SK-MEL-5 (cell line): ENCODE results near the gene GNG13. TPM values are rescaled to one million over a fixed set of nuclear protein-coding genes. Genes with fewer than 3 reads are reported as not detected.
"Not testable (repeated sequence)": the region's sequence is repeated elsewhere in the genome, so short reads cannot be mapped to it uniquely, and the experiment has no call there.

Experiments
- DNase-seq: peaks from one replicate; pipeline ENCODE4 v3.0.0-alpha.2; 2016; ENCODE audit warnings: low read depth, low spot score
- in situ Hi-C: cut with HindIII; loops from 2 replicates; pipeline ENCODE4 v1.10.0; 2016; ENCODE audit warnings: low sequenced_read_pairs, high pct_unique_total_duplicates, low pct_unique_long_range_greater_than_20kb
- small RNA-seq, 2 experiments: library from RNA; depleted of rRNA; stranded (forward); fragments of <200 nt; gene quantifications; one replicate each; pipeline ENCODE3, GENCODE V24; 2014
- total RNA-seq: library from RNA; depleted of rRNA; stranded (reverse); fragments of >200 nt; shearing (Covaris generic); gene quantifications from 2 replicates; pipeline ENCODE4 v1.2.3, GENCODE V29; 2014; rRNA removed

GNG13 gene
- total RNA-seq, 1 experiment from 2014 or later: not detected

DNA sequence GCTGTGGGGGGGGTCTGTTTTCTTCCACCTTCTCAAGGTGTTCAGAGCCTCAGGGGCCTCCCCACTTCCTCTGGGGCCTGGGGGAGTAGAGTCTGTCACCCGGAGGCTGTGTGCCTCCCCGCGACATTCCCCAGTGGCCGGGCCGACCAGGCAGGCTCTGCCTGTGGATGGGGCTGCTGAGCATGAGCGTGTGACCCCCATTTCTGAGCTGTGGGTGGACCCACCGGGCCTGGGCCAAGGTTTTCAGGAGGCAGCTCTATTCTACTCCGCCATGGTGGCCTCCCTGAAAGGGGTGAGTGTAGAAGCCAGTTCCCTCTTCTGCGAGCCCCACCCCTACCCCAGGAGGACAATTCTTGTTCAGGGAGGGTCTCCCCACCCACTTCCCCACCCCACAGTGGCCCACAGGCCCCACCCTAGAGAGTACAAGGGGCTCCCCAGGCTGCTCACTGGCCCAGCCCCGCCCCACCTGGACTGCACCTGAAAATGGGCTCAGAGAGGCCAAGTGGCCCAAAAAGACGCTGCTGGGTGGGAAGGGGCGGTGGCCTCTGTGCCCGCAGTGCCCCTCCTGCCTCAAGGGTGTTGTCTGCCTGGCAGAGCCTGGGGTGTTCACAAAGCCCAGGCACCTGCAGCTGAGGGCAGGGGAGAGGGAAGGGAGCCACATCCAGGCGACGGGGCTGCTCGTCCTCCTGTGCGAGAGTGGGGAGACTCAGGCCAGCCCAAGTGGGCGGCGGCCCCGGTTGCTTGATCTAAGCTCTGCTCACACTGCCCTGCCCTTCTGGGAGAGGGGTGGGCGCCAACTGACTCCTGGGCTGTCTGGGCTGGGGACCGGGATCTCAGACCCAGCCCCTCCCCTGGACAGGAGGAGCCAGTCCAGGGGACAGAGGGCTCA, 38.7 kb downstream of the GNG13 start:
- no peak for DNase-seq
- in situ Hi-C loops: no loop called here

DNA sequence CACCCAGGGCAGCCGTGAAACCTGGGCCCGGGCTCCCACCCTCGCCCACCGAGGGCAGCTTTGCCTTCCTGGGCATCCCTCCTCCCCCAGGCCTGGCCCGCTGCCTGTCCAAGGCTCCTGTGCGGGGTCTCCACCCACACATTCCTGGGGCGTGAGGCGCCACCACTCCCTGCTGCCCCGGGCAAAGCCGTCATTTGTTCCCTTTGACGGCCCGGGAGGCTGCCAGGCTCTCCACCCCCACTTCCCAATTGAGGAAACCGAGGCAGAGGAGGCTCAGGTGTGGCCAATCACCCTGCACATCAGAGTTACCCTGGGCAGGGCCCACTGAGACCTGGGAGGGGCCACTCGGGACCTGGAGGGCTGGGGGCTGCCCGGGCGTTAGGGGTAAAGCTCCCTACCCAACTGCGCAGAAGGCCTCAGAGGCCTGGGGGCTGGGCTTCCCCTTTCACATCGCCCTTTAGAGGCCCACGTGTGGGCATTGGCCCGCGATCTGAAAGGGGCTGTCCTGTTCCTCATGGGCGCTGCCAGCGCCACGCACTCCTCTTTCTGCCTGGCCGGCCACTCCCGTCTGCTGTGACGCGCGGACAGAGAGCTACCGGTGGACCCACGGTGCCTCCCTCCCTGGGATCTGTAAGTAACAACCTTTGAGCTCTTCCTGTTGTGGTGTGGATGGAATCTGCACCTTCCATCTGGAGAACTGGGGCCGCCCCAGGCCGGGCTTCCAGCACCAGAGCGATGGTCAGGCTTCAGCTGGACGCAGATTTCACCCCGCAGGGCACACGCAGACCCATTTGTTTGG, 39.8 kb downstream of the GNG13 start, which contains the start of gene MSLN:
Gene MSLN, plus strand, starts transcription at position 190 of the 799 bp plus-strand sequence. CDS start 1,947 bp downstream, outside the sequence.
- in situ Hi-C loops: no loop called here
- DNase-seq: no peak

DNA sequence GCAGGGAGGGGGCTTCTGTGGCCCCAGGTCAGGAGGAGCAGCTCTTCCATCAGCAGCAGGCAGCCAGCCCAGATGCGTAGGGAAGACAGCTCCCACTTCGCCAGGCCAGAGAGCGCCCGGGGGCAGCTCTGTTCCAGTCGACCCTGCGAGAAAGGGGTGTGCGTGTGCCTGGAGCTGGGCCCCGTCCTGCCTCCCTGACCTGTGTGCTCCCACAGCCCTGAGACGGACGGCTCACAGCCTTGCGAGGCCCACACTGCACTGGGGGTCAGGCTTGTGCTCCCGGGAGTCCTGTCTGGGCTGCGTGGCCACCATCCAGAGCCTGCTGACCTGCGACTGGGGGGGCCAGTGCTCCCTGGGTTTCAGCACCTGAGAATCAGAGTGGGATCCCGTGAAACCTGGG, 40.5 kb downstream of the GNG13 start:
- DNase-seq: no peak
- in situ Hi-C loops: no loop called here

DNA sequence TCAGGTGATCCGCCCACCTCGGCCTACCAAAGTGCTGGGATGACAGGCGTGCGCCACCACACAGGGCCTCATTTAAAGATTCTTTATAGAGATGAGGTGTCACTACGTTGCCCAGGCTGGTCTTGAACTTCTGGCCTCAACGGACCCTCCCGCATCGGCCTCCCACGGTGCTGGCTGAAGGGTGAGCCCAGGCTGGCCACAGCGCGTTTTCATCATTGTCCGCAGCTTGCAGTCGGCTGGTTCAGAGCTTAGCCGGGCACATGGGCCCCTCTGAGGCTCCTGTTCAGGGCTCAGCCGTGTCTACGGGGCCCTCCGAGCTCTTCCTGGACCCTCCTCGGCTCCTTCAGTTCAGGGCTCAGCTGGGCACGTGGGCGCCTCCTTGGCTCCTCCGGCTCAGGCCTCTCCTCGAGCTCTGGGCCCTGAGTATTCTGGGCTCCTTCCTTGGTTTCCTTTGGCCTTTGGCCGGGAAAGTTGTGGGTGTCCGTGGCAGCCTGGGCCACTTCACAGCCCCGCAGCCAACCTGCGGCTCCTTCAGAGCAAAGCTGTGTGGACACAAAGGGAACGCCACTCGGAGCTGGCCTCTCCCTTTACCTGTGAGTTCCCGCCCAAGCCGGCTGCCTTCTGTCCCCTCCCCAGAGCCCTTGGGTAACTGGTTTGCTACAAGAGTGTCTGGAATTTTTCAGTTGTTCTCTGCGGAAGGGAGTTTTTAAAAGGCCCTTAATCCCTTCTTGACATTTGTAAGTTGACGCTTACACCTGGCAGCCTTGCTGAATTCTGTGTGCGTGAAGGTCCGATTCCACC, 41.2 kb downstream of the GNG13 start:
- no peak for DNase-seq
- in situ Hi-C loops: no loop called here

- no peak for DNase-seq
- in situ Hi-C loops: no loop called here
Observed at GRCh38 chr16:756428-756827, 44.1 kb downstream of the GNG13 start.

- DNase-seq: no peak
- in situ Hi-C loops: no loop called here
Observed at GRCh38 chr16:754656-755055, 45.9 kb downstream of the GNG13 start.

- in situ Hi-C loops, DNase-seq: not testable (repeated sequence)
Observed at GRCh38 chr16:754121-754607, 46.4 kb downstream of the GNG13 start.

- DNase-seq: no peak
- in situ Hi-C loops: no loop called here
Observed at GRCh38 chr16:752007-752312, 48.6 kb downstream of the GNG13 start.

DNA sequence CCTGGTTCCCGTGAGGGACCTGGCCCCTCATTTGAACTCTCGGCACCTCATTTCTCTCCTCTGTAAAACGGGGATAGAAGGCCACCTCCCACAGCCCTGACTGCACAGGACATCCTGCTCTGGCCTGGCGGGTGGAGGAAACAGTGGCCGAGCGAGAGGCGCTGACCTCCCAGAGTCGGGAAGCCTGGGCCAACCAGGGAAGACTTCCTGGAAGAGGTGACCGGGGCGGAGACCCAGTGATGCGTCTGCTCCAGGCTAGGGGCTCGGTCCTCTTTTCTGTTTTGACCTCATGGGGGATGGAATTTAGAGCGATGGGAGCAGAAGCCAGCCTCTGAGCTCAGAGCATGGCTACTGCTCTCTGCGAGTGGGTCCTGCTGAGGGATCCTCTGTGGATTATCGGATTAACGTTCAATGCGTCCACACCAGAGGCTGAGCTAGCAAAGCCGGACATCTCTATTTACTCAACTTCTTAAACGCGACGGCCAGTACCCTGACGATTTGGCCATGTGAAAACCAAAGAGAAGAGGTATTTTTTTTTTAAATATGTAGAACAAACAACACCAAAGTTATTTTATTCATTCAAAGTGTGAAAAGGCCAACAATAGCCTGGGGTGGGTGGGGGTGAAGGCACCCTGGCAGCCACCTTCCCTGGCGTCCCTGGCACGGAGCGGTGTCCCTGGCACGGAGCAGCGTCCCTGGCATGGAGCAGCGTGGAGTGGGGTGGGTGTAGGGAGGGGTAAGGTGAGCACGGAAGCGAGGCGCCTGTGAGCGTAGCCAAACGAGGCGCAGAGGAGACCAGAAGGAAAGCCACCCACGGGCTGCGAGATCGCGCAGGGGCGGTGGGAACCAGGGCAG, 49.2 kb downstream of the GNG13 start:
- in situ Hi-C loops: no loop called here
- DNase-seq: no peak

DNA sequence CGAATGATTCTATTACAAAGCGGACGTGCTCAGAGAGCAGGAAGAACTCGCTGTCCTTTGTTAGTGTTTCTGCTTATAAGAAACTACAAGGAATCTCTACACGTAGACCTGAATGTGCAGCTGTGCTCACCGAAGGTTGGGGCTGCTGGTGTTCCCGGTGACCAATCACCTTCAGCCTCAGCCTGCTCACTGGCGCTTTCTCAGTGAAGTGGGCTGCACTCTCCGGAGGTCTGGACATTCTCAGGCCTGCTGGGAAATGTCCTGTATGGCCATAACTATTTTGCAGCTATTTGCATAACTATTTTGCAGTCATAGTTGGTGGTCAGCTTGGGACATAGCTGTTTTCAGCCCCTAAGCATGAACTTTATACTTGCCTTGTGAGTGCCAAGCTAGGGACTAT, 50.0 kb downstream of the GNG13 start:
- DNase-seq: no peak
- in situ Hi-C loops: no loop called here

DNA sequence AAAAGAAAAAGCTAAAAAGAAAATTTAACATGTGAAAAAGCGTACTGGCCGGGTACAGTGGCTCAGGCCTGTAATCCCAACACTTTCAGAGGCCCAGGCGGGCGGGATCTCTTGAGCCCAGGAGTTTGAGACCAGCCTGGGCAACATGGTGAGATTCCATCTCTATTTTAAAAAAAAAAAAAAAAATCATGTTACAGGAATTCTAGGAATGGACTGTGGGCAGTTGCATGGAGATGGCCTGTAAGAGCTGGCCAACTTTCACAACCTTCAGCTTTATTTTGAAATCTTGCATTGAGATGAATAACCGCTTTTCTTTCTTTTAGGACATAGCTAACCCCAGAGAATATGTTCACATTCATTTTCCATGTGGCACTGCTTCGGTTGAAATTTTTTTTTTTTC, 51.5 kb downstream of the GNG13 start:
- no peak for DNase-seq
- in situ Hi-C loops: no loop called here

Small RNA genes within 50 kb of the gene (small RNA-seq; reads per million reads assigned to genes)
- gene MIR662: 0 reads per million in 2 experiments

Other genes starting within 250 kb of the GNG13 start
- gene PRR35, start 240.3 kb downstream of the GNG13 start, total RNA-seq: not detected in 2 replicates
- gene NHLRC4, start 233.7 kb downstream of the GNG13 start, total RNA-seq: 0.56 and 1.1 TPM in 2 replicates
- 24.5 and 24.7 TPM in 2 replicates for gene PIGQ, start 230.8 kb downstream of the GNG13 start, total RNA-seq
- gene RAB40C, start 210.7 kb downstream of the GNG13 start, total RNA-seq: 9.3 and 9.6 TPM in 2 replicates
- 0.05 TPM in 2 replicates for gene WFIKKN1, start 169.7 kb downstream of the GNG13 start, total RNA-seq
- 54.3 and 57.4 TPM in 2 replicates for gene METTL26, start 164.4 kb downstream of the GNG13 start, total RNA-seq
- 34.4 and 37.8 TPM in 2 replicates for gene MCRIP2, start 158.9 kb downstream of the GNG13 start, total RNA-seq
- gene WDR90, start 151.4 kb downstream of the GNG13 start, total RNA-seq: 10.3 and 12.4 TPM in 2 replicates
- gene RHOT2, start 132.6 kb downstream of the GNG13 start, total RNA-seq: 39.7 and 42.7 TPM in 2 replicates
- gene RHBDL1, start 125.1 kb downstream of the GNG13 start, total RNA-seq: 0.19 and 0.34 TPM in 2 replicates
- 112 and 126 TPM in 2 replicates for gene STUB1, start 120.3 kb downstream of the GNG13 start, total RNA-seq
- gene JMJD8, start 116.4 kb downstream of the GNG13 start, total RNA-seq: 44.7 and 52.0 TPM in 2 replicates
- 1.6 and 2.3 TPM in 2 replicates for gene WDR24, start 110.3 kb downstream of the GNG13 start, total RNA-seq
- gene FBXL16, start 94.9 kb downstream of the GNG13 start, total RNA-seq: 6.6 and 7.3 TPM in 2 replicates
- 133 and 138 TPM in 2 replicates for gene METRN, start 85.6 kb downstream of the GNG13 start, total RNA-seq
- gene ANTKMT, start 79.6 kb downstream of the GNG13 start, total RNA-seq: 18.6 and 18.7 TPM in 2 replicates
- gene CCDC78, start 74.3 kb downstream of the GNG13 start, total RNA-seq: 17.7 and 18.1 TPM in 2 replicates
- 17.9 and 23.3 TPM in 2 replicates for gene HAGHL, start 73.6 kb downstream of the GNG13 start, total RNA-seq
- gene CIAO3, start 59.7 kb downstream of the GNG13 start, total RNA-seq: 28.6 and 34.3 TPM in 2 replicates
- gene MSLN, start 40.0 kb downstream of the GNG13 start, total RNA-seq: not detected in 2 replicates
- gene RPUSD1, start 12.4 kb downstream of the GNG13 start, total RNA-seq: 32.6 and 36.9 TPM in 2 replicates
- 6.6 and 7.6 TPM in 2 replicates for gene CHTF18, start 12.1 kb downstream of the GNG13 start, total RNA-seq
- gene LMF1, start 170.2 kb upstream of the GNG13 start, total RNA-seq: 10.9 and 15.5 TPM in 2 replicates
- 14.8 and 16.7 TPM in 2 replicates for gene SOX8, start 181.0 kb upstream of the GNG13 start, total RNA-seq